ENCODE results near the gene DENND1A.
"Not testable (repeated sequence)": the region's sequence is repeated elsewhere in the genome, so short reads cannot be mapped to it uniquely, and the experiment has no call there.

Gene DENND1A

GRCh38 chr9:123820139-123820538 is 109.8 kb downstream of the DENND1A start:
- no peaks in the 10 kb centered on the region for H3K9me3 ChIP-seq
- intact Hi-C loops (cut with DNase I; ENCODE audit: low total_unique reads), result no loop called here
- H3K4me3 ChIP-seq, result no peak overlapping the region
- no peak for DNase-seq
- no peaks in the 10 kb centered on the region for H3K36me3 ChIP-seq
- H3K27me3 ChIP-seq, result no peaks in the 10 kb centered on the region
- no peak overlapping the region for H3K27ac ChIP-seq
- TF ChIP-seq CTCF (IDR thresholded peaks at IDR 0.05), result no peak
- H3K4me1 ChIP-seq, result no peaks in the 10 kb centered on the region

- DNase-seq, result no peak
- no peak for TF ChIP-seq CTCF (IDR thresholded peaks at IDR 0.05)
- intact Hi-C loops (cut with DNase I; ENCODE audit: low total_unique reads), result no loop called here
Measured at GRCh38 chr9:123816817-123817472, 113.0 kb downstream of the DENND1A start.

GRCh38 chr9:123815856-123816255 is 114.1 kb downstream of the DENND1A start:
- H3K27me3 ChIP-seq; DNase-seq; H3K4me3 ChIP-seq; H3K9me3 ChIP-seq; H3K36me3 ChIP-seq; H3K4me1 ChIP-seq; intact Hi-C loops (cut with DNase I; ENCODE audit: low total_unique reads); H3K27ac ChIP-seq: not testable (repeated sequence)

More at GRCh38 chr9:123816817-123817472, 113.0 kb downstream of the DENND1A start:
- no peaks in the 10 kb centered on the region for H3K9me3 ChIP-seq
- no peaks in the 10 kb centered on the region for H3K36me3 ChIP-seq
- no peak overlapping the region for H3K27ac ChIP-seq
- H3K27me3 ChIP-seq, result no peaks in the 10 kb centered on the region
- H3K4me3 ChIP-seq, result no peak overlapping the region
- H3K4me1 ChIP-seq, result no peaks in the 10 kb centered on the region

- Histone ChIP-seq H3K27me3 (no peaks in the 10 kb centered on the region), H3K4me1 (no peaks in the 10 kb centered on the region), H3K4me3 (no peak overlapping the region), H3K27ac (no peak overlapping the region), H3K9me3 (no peaks in the 10 kb centered on the region), H3K36me3 (no peaks in the 10 kb centered on the region)
- no peak for TF ChIP-seq CTCF (IDR thresholded peaks at IDR 0.05)
- no peak for DNase-seq
- intact Hi-C loops (cut with DNase I; ENCODE audit: low total_unique reads), result no loop called here
Measured at GRCh38 chr9:123814496-123814895, 115.4 kb downstream of the DENND1A start.

- no peak for DNase-seq
- no peaks in the 10 kb centered on the region for H3K27me3 ChIP-seq
- H3K9me3 ChIP-seq, result no peaks in the 10 kb centered on the region
- no peak for TF ChIP-seq CTCF (IDR thresholded peaks at IDR 0.05)
- H3K4me1 ChIP-seq, result no peaks in the 10 kb centered on the region
- H3K4me3 ChIP-seq, result no peak overlapping the region
- intact Hi-C loops (cut with DNase I; ENCODE audit: low total_unique reads), result no loop called here
- H3K36me3 ChIP-seq, result no peaks in the 10 kb centered on the region
- H3K27ac ChIP-seq, result no peak overlapping the region
Measured at GRCh38 chr9:123812984-123813383, 116.9 kb downstream of the DENND1A start.

GRCh38 chr9:123807251-123807650 is 122.7 kb downstream of the DENND1A start:
- Histone ChIP-seq H3K9me3 (no peaks in the 10 kb centered on the region), H3K4me1 (no peaks in the 10 kb centered on the region), H3K27me3 (no peaks in the 10 kb centered on the region), H3K36me3 (no peaks in the 10 kb centered on the region), H3K27ac (no peak overlapping the region), H3K4me3 (no peak overlapping the region)
- DNase-seq, result no peak
- intact Hi-C loops (cut with DNase I; ENCODE audit: low total_unique reads), result no loop called here
- TF ChIP-seq CTCF (IDR thresholded peaks at IDR 0.05), result no peak

Data from tibial artery (tissue), 4 donors.